HCT116 (cell line): Measurements from ENCODE around the gene MRTFB. TPM values are rescaled to one million over a fixed set of nuclear protein-coding genes. Genes with fewer than 3 reads are reported as not detected.

ENCODE experiments used
- ATAC-seq: fragments of 200-7000 bp; cut with Tn5 transposase; 2 replicates; pipeline ENCODE4 v1.9.1; 2020; ENCODE audit warnings: mild to moderate bottlenecking, moderate library complexity
- BruUV-seq: library from RNA; stranded (reverse); fragments of 400-500 nt; replicated peaks from 2 replicates; lab custom pipeline; 2021; lab: Mats Ljungman, UMichigan
- CTCF ChIA-PET: fragments of 300-600 bp; sonication (Branson Sonifier 250); formaldehyde crosslinking; loops from one replicate; lab custom pipeline; 2021; ENCODE audit warnings: antibody characterized with exemption; lab: Charles Lee
- POLR2A ChIA-PET: fragments of 300-600, 350-600 bp; sonication (Branson Sonifier 250); formaldehyde crosslinking; loops from one replicate; lab custom pipeline; 2021; ENCODE audit warnings: antibody characterized with exemption; lab: Charles Lee
- RAD21 ChIA-PET, 2 experiments: fragments of 300-600 bp; sonication (Branson Sonifier 250); formaldehyde crosslinking; loops; one replicate each; lab custom pipeline; 2023; ENCODE audit warnings: low total read pairs in 2 of 2; ENCODE audit not compliant: uncharacterized antibody in 2 of 2, unreplicated experiment in 2 of 2, low non-redundant PET in 1 of 2; lab: Charles Lee
- DNase-seq: peaks from one replicate; pipeline ENCODE4 v3.0.0-alpha.2; 2010; ENCODE audit warnings: low read depth, low spot score
- H2AFZ ChIP-seq: fragments of 200-600 bp; shearing (Covaris generic), sonication (generic); 2 replicates; pipeline ENCODE4 v1.6.1; 2017; ENCODE audit warnings: low read depth, mixed run types, mixed read lengths, antibody characterized with exemption, low read length; ENCODE audit not compliant: poor library complexity, severe bottlenecking
- H3K27ac ChIP-seq: 2 replicates; pipeline ENCODE4 v1.5.1; 2012; ENCODE audit warnings: low read depth, low read length
- H3K27me3 ChIP-seq: fragments of 200-600 bp; sonication (generic); 2 replicates; pipeline ENCODE4 v1.6.1; 2016; ENCODE audit warnings: mixed run types, low read length, mixed read lengths; ENCODE audit not compliant: insufficient read depth
- H3K36me3 ChIP-seq, 2 experiments: fragments of 200-500 bp in 1 of 2; fragments of 200-600 bp in 1 of 2; sonication (Bioruptor generic) in 1 of 2; sonication (generic) in 1 of 2; 2 replicates each; pipeline versions ENCODE4 v1.5.1 to v1.6.1; 2014 to 2016; ENCODE audit warnings: low read length in 2 of 2, inconsistent platforms in 1 of 2, mixed read lengths in 1 of 2, mixed run types in 1 of 2; ENCODE audit not compliant: insufficient read depth in 2 of 2, control insufficient read depth in 1 of 2
- H3K4me1 ChIP-seq, 2 experiments: fragments of 200-600 bp in 1 of 2; sonication (generic) in 1 of 2; 2 replicates each; pipeline versions ENCODE4 v1.5.1 to v1.6.1; 2012 to 2017; ENCODE audit warnings: low read length in 2 of 2, inconsistent platforms in 1 of 2, mild to moderate bottlenecking in 1 of 2, mixed read lengths in 1 of 2, mixed run types in 1 of 2, moderate library complexity in 1 of 2; ENCODE audit not compliant: insufficient read depth in 2 of 2, control insufficient read depth in 1 of 2
- H3K4me2 ChIP-seq: fragments of 200-600 bp; sonication (generic); 2 replicates; pipeline ENCODE4 v1.6.1; 2017; ENCODE audit warnings: mixed run types, low read length, mixed read lengths
- H3K4me3 ChIP-seq, 2 experiments: fragments of 200-600 bp in 1 of 2; sonication (generic) in 1 of 2; replicated peaks in 1 of 2; 2 replicates each; pipeline ENCODE4 v1.5.1; 2011 to 2016; ENCODE audit warnings: low read length in 2 of 2, control low read depth in 1 of 2, low read depth in 1 of 2, mild to moderate bottlenecking in 1 of 2, mixed read lengths in 1 of 2, mixed run types in 1 of 2
- H3K79me2 ChIP-seq: fragments of 200-600 bp; sonication (generic); 2 replicates; pipeline ENCODE4 v1.6.1; 2017; ENCODE audit warnings: mild to moderate bottlenecking, mixed run types, low read length, moderate library complexity, mixed read lengths; ENCODE audit not compliant: insufficient read depth
- H3K9ac ChIP-seq: fragments of 200-600 bp; sonication (generic); 2 replicates; pipeline ENCODE4 v1.6.1; 2016; ENCODE audit warnings: low read length, mixed read lengths
- H3K9me2 ChIP-seq: fragments of 200-600 bp; sonication (generic), shearing (Covaris generic); 2 replicates; pipeline ENCODE4 v1.6.1; 2017; ENCODE audit warnings: mixed run types, mild to moderate bottlenecking, moderate library complexity; ENCODE audit not compliant: insufficient read depth
- H3K9me3 ChIP-seq, 2 experiments: fragments of 200-500 bp in 1 of 2; fragments of 200-600 bp in 1 of 2; sonication (Bioruptor generic) in 1 of 2; sonication (generic) in 1 of 2; 2 replicates each; pipeline ENCODE4 v1.6.1; 2014 to 2017; ENCODE audit warnings: low read length in 2 of 2, mixed read lengths in 2 of 2, inconsistent platforms in 1 of 2, low read depth in 1 of 2, mild to moderate bottlenecking in 1 of 2, mixed run types in 1 of 2, moderate library complexity in 1 of 2; ENCODE audit not compliant: control insufficient read depth in 1 of 2, insufficient read depth in 1 of 2
- H4K20me1 ChIP-seq: fragments of 200-600 bp; sonication (generic), shearing (Covaris generic); 2 replicates; pipeline ENCODE4 v1.6.1; 2017; ENCODE audit warnings: mixed run types, mild to moderate bottlenecking, moderate library complexity; ENCODE audit not compliant: insufficient read depth
- CEBPB ChIP-seq: IDR thresholded peaks from 2 replicates; pipeline ENCODE4 v1.6.1; 2012; ENCODE audit warnings: low read depth
- CTCF ChIP-seq, 3 experiments: fragments of 200-600 bp in 1 of 3; sonication (generic) in 1 of 3; IDR thresholded peaks in 2 of 3; conservative IDR thresholded peaks in 1 of 3; 2 replicates each; pipeline ENCODE4 v1.5.1; 2012 to 2017; ENCODE audit warnings: low read depth in 2 of 3, low read length in 2 of 3, antibody characterized with exemption in 1 of 3, borderline replicate concordance in 1 of 3, control low read depth in 1 of 3, mild to moderate bottlenecking in 1 of 3, mixed read lengths in 1 of 3, mixed run types in 1 of 3, moderate library complexity in 1 of 3; ENCODE audit not compliant: insufficient read depth in 1 of 3
- MAX ChIP-seq: IDR thresholded peaks from 2 replicates; pipeline ENCODE4 v1.6.1; 2012
- SP1 ChIP-seq: IDR thresholded peaks from 2 replicates; pipeline ENCODE4 v1.6.1; 2012; ENCODE audit warnings: low read depth
- intact Hi-C: fragments of 100-400 bp; cut with micrococcal nuclease; formaldehyde crosslinking; loops from 2 replicates; pipeline ENCODE4 v1.10.0; 2022
- total RNA-seq: library from RNA; stranded (reverse); gene quantifications from one replicate; pipeline ENCODE4 v1.2.1, GENCODE V29; 2021; ENCODE audit not compliant: unreplicated experiment

The MRTFB gene
- total RNA-seq, 1 experiment from 2014 or later = 39.0 TPM

- ATAC-seq (peak; percentile 73), DNase-seq (no peak)
- POLR2A ChIA-PET = no interaction called here
- H2AFZ ChIP-seq = no peak overlapping the region
- peaks cover 47 to 65% of the 10 kb centered on the region in 2 experiments for H3K4me1 ChIP-seq
- peak overlapping the region; percentile 7 to 37; a peak in 2 of 4 replicates for H3K4me3 ChIP-seq
- H3K36me3 ChIP-seq = no peaks in the 10 kb centered on the region
- H3K4me2 ChIP-seq = peak overlapping the region; percentile 77
- no peaks in the 10 kb centered on the region for H3K27me3 ChIP-seq
- RAD21 ChIA-PET = no interaction called here
- peak overlapping the region; percentile 64 for H3K9ac ChIP-seq
- CTCF ChIA-PET = interaction anchor here (2.4 kb wide), 1 partner anchor 390 kb away, joined by 7 read pairs; the partner anchor contains the start of gene ERCC4
- intact Hi-C loops = loop anchor here (5.0 kb wide), 1 partner anchor 52 kb away; no protein-coding TSS in a partner anchor
- peaks cover 97% of the 10 kb centered on the region for H3K79me2 ChIP-seq
- H3K9me3 ChIP-seq = no peaks in the 10 kb centered on the region
- BruUV-seq = no TSS peak
- TF ChIP-seq SP1 (peak; percentile 21), MAX (peak; percentile 26; the same call in 1 of the 2 replicates), CEBPB (no peak)
- H3K27ac ChIP-seq = peak overlapping the region; percentile 74
- H3K9me2 ChIP-seq = no peaks in the 10 kb centered on the region
- H4K20me1 ChIP-seq = no peaks in the 10 kb centered on the region
Measured at GRCh38 chr16:14309906-14310305, 238.8 kb downstream of the MRTFB start.

- H3K27me3 ChIP-seq = no peaks in the 10 kb centered on the region
- POLR2A ChIA-PET = interaction anchor here (0.6 kb wide), 1 partner anchor 42 kb away, joined by 8 read pairs; no protein-coding TSS in a partner anchor
- H4K20me1 ChIP-seq = no peaks in the 10 kb centered on the region
- peak overlapping the region; percentile 74 for H3K27ac ChIP-seq
- no peaks in the 10 kb centered on the region for H3K9me3 ChIP-seq
- H3K9ac ChIP-seq = peak overlapping the region; percentile 64
- ATAC-seq (no peak; the same call in 1 of the 2 replicates), DNase-seq (no peak)
- H3K9me2 ChIP-seq = no peaks in the 10 kb centered on the region
- no peak overlapping the region for H2AFZ ChIP-seq
- no TSS peak for BruUV-seq
- H3K36me3 ChIP-seq = no peaks in the 10 kb centered on the region
- H3K79me2 ChIP-seq = peaks cover 96% of the 10 kb centered on the region
- H3K4me1 ChIP-seq = peaks cover 47 to 58% of the 10 kb centered on the region in 2 experiments
- peak overlapping the region in 1 of 2 experiments; percentile 37; a peak in 1 of 4 replicates for H3K4me3 ChIP-seq
- RAD21 ChIA-PET = no interaction called here
- TF ChIP-seq CTCF (IDR thresholded peaks at IDR 0.05 in 2 of 3, conservative IDR thresholded peaks at IDR 0.05 in 1 of 3; ENCODE audit: borderline replicate concordance in 1 of 3, insufficient read depth in 1 of 3, low read depth in 2 of 3, low read length in 2 of 3) = peak in 2 of 3 experiments; percentile 10 to 15; a peak in 1 of 6 replicates
- TF ChIP-seq MAX = no peak
- H3K4me2 ChIP-seq = peak overlapping the region; percentile 77
- intact Hi-C loops = loop anchor here (5.0 kb wide), 1 partner anchor 52 kb away; no protein-coding TSS in a partner anchor
- CTCF ChIA-PET = interaction anchor here (2.4 kb wide), 1 partner anchor 391 kb away, joined by 7 read pairs; the partner anchor contains the start of gene ERCC4
Measured at GRCh38 chr16:14310519-14310991, 239.4 kb downstream of the MRTFB start.
